Measurements from ENCODE around the gene MGAT3.
"Not testable (repeated sequence)": the region's sequence is repeated elsewhere in the genome, so short reads cannot be mapped to it uniquely, and the experiment has no call there.

GRCh38 chr22:39521106-39521885 is 64.5 kb downstream of the MGAT3 start:
- TF ChIP-seq, protein P1, sequence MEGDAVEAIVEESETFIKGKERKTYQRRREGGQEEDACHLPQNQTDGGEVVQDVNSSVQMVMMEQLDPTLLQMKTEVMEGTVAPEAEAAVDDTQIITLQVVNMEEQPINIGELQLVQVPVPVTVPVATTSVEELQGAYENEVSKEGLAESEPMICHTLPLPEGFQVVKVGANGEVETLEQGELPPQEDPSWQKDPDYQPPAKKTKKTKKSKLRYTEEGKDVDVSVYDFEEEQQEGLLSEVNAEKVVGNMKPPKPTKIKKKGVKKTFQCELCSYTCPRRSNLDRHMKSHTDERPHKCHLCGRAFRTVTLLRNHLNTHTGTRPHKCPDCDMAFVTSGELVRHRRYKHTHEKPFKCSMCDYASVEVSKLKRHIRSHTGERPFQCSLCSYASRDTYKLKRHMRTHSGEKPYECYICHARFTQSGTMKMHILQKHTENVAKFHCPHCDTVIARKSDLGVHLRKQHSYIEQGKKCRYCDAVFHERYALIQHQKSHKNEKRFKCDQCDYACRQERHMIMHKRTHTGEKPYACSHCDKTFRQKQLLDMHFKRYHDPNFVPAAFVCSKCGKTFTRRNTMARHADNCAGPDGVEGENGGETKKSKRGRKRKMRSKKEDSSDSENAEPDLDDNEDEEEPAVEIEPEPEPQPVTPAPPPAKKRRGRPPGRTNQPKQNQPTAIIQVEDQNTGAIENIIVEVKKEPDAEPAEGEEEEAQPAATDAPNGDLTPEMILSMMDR (IDR thresholded peaks at IDR 0.05): not testable (repeated sequence)
- not testable (repeated sequence) for TF ChIP-seq MEF2A (IDR thresholded peaks at IDR 0.05; ENCODE audit: borderline replicate concordance, low read depth); NRF1 (IDR thresholded peaks at IDR 0.05; ENCODE audit: low read depth, low read length); TCF12 (IDR thresholded peaks at IDR 0.05); RCOR1 (IDR thresholded peaks at IDR 0.05; ENCODE audit: low read length); EP300 (IDR thresholded peaks at IDR 0.05; ENCODE audit: borderline replicate concordance in 1 of 2, low read depth in 1 of 2, low read length in 1 of 2); FOSL2 (IDR thresholded peaks at IDR 0.05; ENCODE audit: borderline replicate concordance, low read depth); EZH2phosphoT487 (IDR thresholded peaks at IDR 0.05; ENCODE audit: borderline replicate concordance, low read depth); NFIC (IDR thresholded peaks at IDR 0.05; ENCODE audit: borderline replicate concordance); SMC3 (IDR thresholded peaks at IDR 0.05; ENCODE audit: low read depth, low read length)
- peak; percentile 19; the same call in 1 of the 2 replicates for TF ChIP-seq POLR2AphosphoS5 (IDR thresholded peaks at IDR 0.05; ENCODE audit: low read depth, low read length)

All from SK-N-SH (cell line).